GM23338 (cell line): ENCODE data around the gene FHDC1. TPM values are rescaled to one million over a fixed set of nuclear protein-coding genes. Genes with fewer than 3 reads are reported as not detected.

ENCODE experiments used
- ATAC-seq: fragments of 200-7000 bp; cut with Tn5 transposase; 3 replicates; pipeline ENCODE4 v1.9.1; 2020
- DNase-seq: peaks from one replicate; pipeline ENCODE4 v3.0.0-alpha.2; 2015; ENCODE audit warnings: low spot score
- H2AFZ ChIP-seq: fragments of 200-600 bp; sonication (generic); 2 replicates; pipeline ENCODE4 v1.8.0; 2016; ENCODE audit warnings: antibody characterized with exemption, mild to moderate bottlenecking, moderate library complexity
- H3F3A ChIP-seq: fragments of 200-600 bp; sonication (generic); replicated peaks from 2 replicates; pipeline ENCODE4 v1.8.0; 2017; ENCODE audit warnings: antibody characterized with exemption, mixed run types, low read depth
- H3K27ac ChIP-seq: fragments of 200-600 bp; sonication (generic); 2 replicates; pipeline ENCODE4 v1.6.1; 2016; ENCODE audit warnings: low read depth
- H3K27me3 ChIP-seq: fragments of 200-600 bp; sonication (generic); 2 replicates; pipeline ENCODE4 v1.8.0; 2016; ENCODE audit warnings: mild to moderate bottlenecking, mixed run types, moderate library complexity; ENCODE audit not compliant: insufficient read depth
- H3K36me3 ChIP-seq: fragments of 200-600 bp; sonication (generic); 2 replicates; pipeline ENCODE4 v1.8.0; 2016; ENCODE audit warnings: mild to moderate bottlenecking; ENCODE audit not compliant: insufficient read depth
- H3K4me1 ChIP-seq: fragments of 200-600 bp; sonication (generic); 2 replicates; pipeline ENCODE4 v1.8.0; 2016; ENCODE audit warnings: mild to moderate bottlenecking, moderate library complexity; ENCODE audit not compliant: insufficient read depth
- H3K4me2 ChIP-seq: fragments of 200-600 bp; sonication (generic); 2 replicates; pipeline ENCODE4 v1.7.1; 2017; ENCODE audit warnings: mixed run types
- H3K4me3 ChIP-seq: fragments of 200-600 bp; sonication (generic); 2 replicates; pipeline ENCODE4 v1.6.1; 2016; ENCODE audit warnings: mixed run types
- H3K79me2 ChIP-seq: fragments of 200-600 bp; sonication (generic); replicated peaks from 2 replicates; pipeline ENCODE4 v1.8.0; 2017; ENCODE audit warnings: mild to moderate bottlenecking; ENCODE audit not compliant: insufficient read depth
- H3K9me2 ChIP-seq: fragments of 200-600 bp; sonication (generic); 2 replicates; pipeline ENCODE4 v1.8.0; 2017; ENCODE audit not compliant: insufficient read depth
- H4K20me1 ChIP-seq: fragments of 200-600 bp; sonication (generic); replicated peaks from 2 replicates; pipeline ENCODE4 v1.8.0; 2017; ENCODE audit warnings: mild to moderate bottlenecking; ENCODE audit not compliant: insufficient read depth
- H3K27ac Mint-ChIP-seq: 2 replicates; pipeline ENCODE4 v1.8.0; 2020; ENCODE audit warnings: inconsistent platforms, mild to moderate bottlenecking, moderate library complexity, mixed read lengths
- H3K27me3 Mint-ChIP-seq: 3 replicates; pipeline ENCODE4 v1.8.0; 2022; ENCODE audit warnings: low read depth, mild to moderate bottlenecking, moderate library complexity, mixed read lengths, inconsistent platforms; ENCODE audit not compliant: insufficient read depth, poor library complexity
- H3K36me3 Mint-ChIP-seq: 3 replicates; pipeline ENCODE4 v1.8.0; 2021; ENCODE audit warnings: low read depth, mild to moderate bottlenecking, inconsistent platforms, moderate library complexity, mixed read lengths
- H3K4me1 Mint-ChIP-seq: 3 replicates; pipeline ENCODE4 v1.8.0; 2020; ENCODE audit warnings: mild to moderate bottlenecking, inconsistent platforms, mixed read lengths
- H3K4me3 Mint-ChIP-seq: 3 replicates; pipeline ENCODE4 v1.8.0; 2021; ENCODE audit warnings: moderate library complexity, mild to moderate bottlenecking, inconsistent platforms, mixed read lengths
- H3K9me3 Mint-ChIP-seq: 3 replicates; pipeline ENCODE4 v1.8.0; 2020; ENCODE audit warnings: moderate library complexity, mild to moderate bottlenecking, inconsistent platforms, mixed read lengths
- CREB1 ChIP-seq: fragments of 250-450 bp; sonication (Bioruptor Pico); IDR thresholded peaks from 2 replicates; pipeline ENCODE4 v1.5.0; 2020; ENCODE audit warnings: low read depth, mild to moderate bottlenecking, moderate library complexity
- CTCF ChIP-seq, 2 experiments: fragments of 200-600 bp in 1 of 2; sonication (generic) in 1 of 2; conservative IDR thresholded peaks; 2 replicates each; pipeline versions ENCODE4 v1.5.1 to v1.6.1; 2016 to 2017; ENCODE audit warnings: antibody characterized with exemption in 2 of 2, low read depth in 2 of 2, mild to moderate bottlenecking in 2 of 2, moderate library complexity in 1 of 2
- ETS1 ChIP-seq: IDR thresholded peaks from 2 replicates; pipeline ENCODE4 v1.6.1; 2016; ENCODE audit warnings: antibody characterized with exemption
- EZH2 ChIP-seq: fragments of 200-600 bp; sonication (generic); IDR thresholded peaks from one replicate; pipeline ENCODE4 v1.8.0; 2017; ENCODE audit warnings: antibody characterized with exemption, mild to moderate bottlenecking, low read depth; ENCODE audit not compliant: unreplicated experiment
- EZH2phosphoT487 ChIP-seq: fragments of 200-600 bp; sonication (generic); IDR thresholded peaks from one replicate; pipeline ENCODE4 v1.8.1; 2018; ENCODE audit warnings: antibody characterized with exemption; ENCODE audit not compliant: unreplicated experiment
- NANOG ChIP-seq: IDR thresholded peaks from 2 replicates; pipeline ENCODE4 v1.6.1; 2016; ENCODE audit warnings: antibody characterized with exemption, borderline replicate concordance
- POLR2AphosphoS5 ChIP-seq: IDR thresholded peaks from 2 replicates; pipeline ENCODE4 v1.6.1; 2016; ENCODE audit warnings: antibody characterized with exemption, low read depth
- STAT1 ChIP-seq: IDR thresholded peaks from one replicate; pipeline ENCODE4 v1.6.1; 2016; ENCODE audit warnings: antibody characterized with exemption; ENCODE audit not compliant: unreplicated experiment
- ZNF331 ChIP-seq: fragments of 250-450 bp; sonication (Bioruptor Pico); IDR thresholded peaks from 2 replicates; pipeline ENCODE4 v1.5.0; 2020; ENCODE audit warnings: low read depth, mild to moderate bottlenecking, moderate library complexity
- ZNF462 ChIP-seq: fragments of 250-450 bp; sonication (Bioruptor Pico); IDR thresholded peaks from 2 replicates; pipeline ENCODE4 v1.5.0; 2020; ENCODE audit warnings: mild to moderate bottlenecking, moderate library complexity
- polyA plus RNA-seq: library from polyadenylated mRNA; unstranded; fragments of >200 nt; fragmentation: Nextera tagmentation; extraction: Ambion mirVana; gene quantifications from 2 replicates; pipeline ENCODE4 v1.2.1, GENCODE V29; 2016
- total RNA-seq: library from RNA; depleted of rRNA; stranded (reverse); fragments of >200 nt; shearing (Covaris generic); gene quantifications from 2 replicates; pipeline ENCODE4 v1.2.3, GENCODE V29; 2014

Gene FHDC1
- total and polyA plus RNA-seq, 2 experiments from 2014 or later = 9.5 to 22.8 TPM

GRCh38 chr4:152997771-152998487, 61.8 kb downstream of the FHDC1 start (continued):
- TF ChIP-seq ZNF462 (no peak), ZNF331 (CRISPR knock-in tag) (no peak), POLR2AphosphoS5 (no peak), CTCF (conservative IDR thresholded peaks at IDR 0.05; ENCODE audit: low read depth in 2 of 2) (no peak)

GRCh38 chr4:152998861-152999260, 62.7 kb downstream of the FHDC1 start:
- Mint-ChIP-seq H3K27me3 (peaks cover 13% of the 10 kb centered on the region), H3K4me3 (no peak overlapping the region), H3K27ac (no peak overlapping the region), H3K9me3 (no peaks in the 10 kb centered on the region), H3K4me1 (peaks cover 34% of the 10 kb centered on the region), H3K36me3 (no peaks in the 10 kb centered on the region; the same call in 2 of the 3 replicates)
- H3K79me2 ChIP-seq = no peaks in the 10 kb centered on the region
- peaks cover 3% of the 10 kb centered on the region; the same call in 1 of the 2 replicates for H3K9me2 ChIP-seq
- H2AFZ ChIP-seq = no peak overlapping the region
- H3K27ac ChIP-seq = no peak overlapping the region
- H4K20me1 ChIP-seq = no peaks in the 10 kb centered on the region
- no peak overlapping the region for H3K4me2 ChIP-seq
- no peaks in the 10 kb centered on the region for H3K36me3 ChIP-seq
- no peaks in the 10 kb centered on the region for H3K27me3 ChIP-seq
- ATAC-seq (no peak), DNase-seq (no peak)
- H3F3A ChIP-seq = no peaks in the 10 kb centered on the region
- no peak for TF ChIP-seq NANOG
- TF ChIP-seq ETS1 = no peak
- no peak for TF ChIP-seq CTCF (conservative IDR thresholded peaks at IDR 0.05; ENCODE audit: low read depth in 2 of 2)
- no peak for TF ChIP-seq EZH2
- TF ChIP-seq STAT1 = no peak
- TF ChIP-seq EZH2phosphoT487 = no peak
- no peak for TF ChIP-seq CREB1 (CRISPR knock-in tag)
- peaks cover 14% of the 10 kb centered on the region for H3K4me1 ChIP-seq
- H3K4me3 ChIP-seq = no peak overlapping the region
